ENCODE measurements around the gene DNAH3. TPM values are rescaled to one million over a fixed set of nuclear protein-coding genes. Genes with fewer than 3 reads are reported as not detected.

Gene DNAH3
- total and polyA plus RNA-seq, 2 of the 13 experiments (the other 11 are each of a cell fraction or from before 2014, with no cell fraction given): 0.07 to 0.08 TPM

GRCh38 chr16:21156767-21157467 is 6.3 kb upstream of the DNAH3 start (continued):
- TF ChIP-seq MATR3 (CRISPR knock-in tag; IDR thresholded peaks at IDR 0.05) (no peak), SRY (CRISPR knock-in tag; IDR thresholded peaks at IDR 0.05) (no peak), HNF1A (IDR thresholded peaks at IDR 0.05; ENCODE audit: low read depth) (no peak), HNF1A (CRISPR knock-in tag; IDR thresholded peaks at IDR 0.05; ENCODE audit: borderline replicate concordance) (no peak), BCL6 (CRISPR knock-in tag; IDR thresholded peaks at IDR 0.05) (0 out of 2 replicates have a peak, but pooled peaks have one; percentile 18), ZNF282 (IDR thresholded peaks at IDR 0.05; ENCODE audit: partially characterized antibody) (no peak), ZBTB26 (CRISPR knock-in tag; IDR thresholded peaks at IDR 0.05; ENCODE audit: borderline replicate concordance) (no peak), REXO4 (CRISPR knock-in tag; IDR thresholded peaks at IDR 0.05; ENCODE audit: borderline replicate concordance) (no peak), ZNF878 (CRISPR knock-in tag; IDR thresholded peaks at IDR 0.05) (no peak), KLF15 (CRISPR knock-in tag; IDR thresholded peaks at IDR 0.05; ENCODE audit: borderline replicate concordance) (no peak), ZNF101 (CRISPR knock-in tag; IDR thresholded peaks at IDR 0.05; ENCODE audit: borderline replicate concordance, low read depth) (no peak), DRAP1 (CRISPR knock-in tag; IDR thresholded peaks at IDR 0.05) (no peak), ARID5B (CRISPR knock-in tag; IDR thresholded peaks at IDR 0.05) (peak; percentile 41; the same call in 1 of the 2 replicates), BHLHE40 (IDR thresholded peaks at IDR 0.05; ENCODE audit: low read length) (no peak), CTCF (CRISPR knock-in tag; IDR thresholded peaks at IDR 0.05) (peak; percentile 94), SAP130 (CRISPR knock-in tag; IDR thresholded peaks at IDR 0.05; ENCODE audit: low read depth) (peak; percentile 62), NFKBIZ (CRISPR knock-in tag; IDR thresholded peaks at IDR 0.05) (no peak), YEATS2 (CRISPR knock-in tag; IDR thresholded peaks at IDR 0.05; ENCODE audit: borderline replicate concordance) (peak; percentile 31; the same call in 1 of the 2 replicates)

All from HepG2 (cell line).